ENCODE measurements around the gene PLA2G6. TPM values are rescaled to one million over a fixed set of nuclear protein-coding genes. Genes with fewer than 3 reads are reported as not detected.

The PLA2G6 gene
- total and polyA plus RNA-seq, 2 of the 8 experiments (the other 6 are each of a cell fraction or from before 2014, with no cell fraction given): 13.2 to 21.0 TPM

- TF ChIP-seq CHD7 (IDR thresholded peaks at IDR 0.05; ENCODE audit: insufficient replicate concordance, low read length) (no peak), EP300 (IDR thresholded peaks at IDR 0.05; ENCODE audit: borderline replicate concordance in 1 of 2, low read depth in 2 of 2, low read length in 2 of 2) (peak in 1 of 2 experiments; percentile 91; a peak in 1 of 3 replicates), KDM1A (IDR thresholded peaks at IDR 0.05; ENCODE audit: borderline replicate concordance, low read length) (peak; percentile 25; the same call in 1 of the 2 replicates), POLR2A (IDR thresholded peaks at IDR 0.05; ENCODE audit: control extremely low read depth in 1 of 2, low read depth in 2 of 2, low read length in 2 of 2) (peak in 1 of 2 experiments; percentile 86; a peak in 2 of 3 replicates), ATF2 (IDR thresholded peaks at IDR 0.05; ENCODE audit: low read length) (0 out of 2 replicates have a peak, but pooled peaks have one; percentile 18)
- TF ChIP-seq, protein P1, sequence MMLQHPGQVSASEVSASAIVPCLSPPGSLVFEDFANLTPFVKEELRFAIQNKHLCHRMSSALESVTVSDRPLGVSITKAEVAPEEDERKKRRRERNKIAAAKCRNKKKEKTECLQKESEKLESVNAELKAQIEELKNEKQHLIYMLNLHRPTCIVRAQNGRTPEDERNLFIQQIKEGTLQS (IDR thresholded peaks at IDR 0.05; ENCODE audit: insufficient read depth, low read depth, low read length): peak; percentile 58; the same call in 1 of the 2 replicates
Observed at GRCh38 chr22:38218661-38219622, 37.3 kb upstream of the PLA2G6 start (continued).
